Measurements from ENCODE around the gene ERMARD. TPM values are rescaled to one million over a fixed set of nuclear protein-coding genes. Genes with fewer than 3 reads are reported as not detected.
A peak's percentile ranks its signal among the peaks of the same experiment; 100 is the strongest.

Gene ERMARD
- total RNA-seq, 1 experiment from 2014 or later = 17.7 TPM

GRCh38 chr6:169755162-169755561, 3.7 kb downstream of the ERMARD start:
- DNase-seq (ENCODE audit: low spot score) (no peak), ATAC-seq (no peak)
- H3K27ac Mint-ChIP-seq = no peak overlapping the region
- no peaks in the 10 kb centered on the region for H3K27me3 Mint-ChIP-seq (ENCODE audit: low read depth)
- H3K36me3 Mint-ChIP-seq = peaks cover 23% of the 10 kb centered on the region
- no peaks in the 10 kb centered on the region for H3K9me3 Mint-ChIP-seq
- H3K4me3 Mint-ChIP-seq = no peak overlapping the region
- TF ChIP-seq MAX (CRISPR knock-in tag; IDR thresholded peaks at IDR 0.05) (no peak), ZNF281 (CRISPR knock-in tag; IDR thresholded peaks at IDR 0.05) (no peak), CREM (CRISPR knock-in tag; IDR thresholded peaks at IDR 0.05) (no peak), FOXP1 (CRISPR knock-in tag; IDR thresholded peaks at IDR 0.05; ENCODE audit: borderline replicate concordance) (no peak), PREB (CRISPR knock-in tag; IDR thresholded peaks at IDR 0.05; ENCODE audit: borderline replicate concordance) (no peak), MLX (CRISPR knock-in tag; IDR thresholded peaks at IDR 0.05) (no peak), ELF4 (CRISPR knock-in tag; IDR thresholded peaks at IDR 0.05; ENCODE audit: low read depth) (no peak), EMX1 (CRISPR knock-in tag; IDR thresholded peaks at IDR 0.05) (no peak), ZNF138 (CRISPR knock-in tag; conservative IDR thresholded peaks at IDR 0.05) (no peak), ATF2 (CRISPR knock-in tag; IDR thresholded peaks at IDR 0.05; ENCODE audit: borderline replicate concordance, low read depth) (no peak), SMAD3 (CRISPR knock-in tag; IDR thresholded peaks at IDR 0.05; ENCODE audit: borderline replicate concordance) (no peak), ZNF232 (CRISPR knock-in tag; IDR thresholded peaks at IDR 0.05) (no peak)
- ChIA-PET CTCF (interaction anchor here (1.5 kb wide), 1 partner anchor 35 kb away, joined by 4 read pairs; no protein-coding TSS in a partner anchor), POLR2A (no interaction called here)
- H3K4me1 Mint-ChIP-seq = peaks cover 18% of the 10 kb centered on the region

GRCh38 chr6:169763308-169763707, 11.9 kb downstream of the ERMARD start:
- POLR2A ChIA-PET = no interaction called here
- CTCF ChIA-PET = no interaction called here
- no peaks in the 10 kb centered on the region for H3K27me3 Mint-ChIP-seq (ENCODE audit: low read depth)
- no peaks in the 10 kb centered on the region for H3K4me1 Mint-ChIP-seq
- no peak for DNase-seq (ENCODE audit: low spot score)
- H3K9me3 Mint-ChIP-seq = no peaks in the 10 kb centered on the region
- ATAC-seq = no peak
- H3K4me3 Mint-ChIP-seq = no peak overlapping the region
- peaks cover 35% of the 10 kb centered on the region for H3K36me3 Mint-ChIP-seq
- H3K27ac Mint-ChIP-seq = peak overlapping the region; percentile 7; the same call in 1 of the 2 replicates
- TF ChIP-seq ZSCAN18 (CRISPR knock-in tag; IDR thresholded peaks at IDR 0.05) (no peak), JUN (CRISPR knock-in tag; IDR thresholded peaks at IDR 0.05) (no peak)

GRCh38 chr6:169763881-169764280, 12.5 kb downstream of the ERMARD start:
- DNase-seq (ENCODE audit: low spot score) (no peak), ATAC-seq (no peak)
- Mint-ChIP-seq H3K4me3 (no peak overlapping the region), H3K27ac (no peak overlapping the region), H3K36me3 (peaks cover 34% of the 10 kb centered on the region), H3K4me1 (peaks cover 1% of the 10 kb centered on the region), H3K9me3 (no peaks in the 10 kb centered on the region), H3K27me3 (ENCODE audit: low read depth) (no peaks in the 10 kb centered on the region)
- POLR2A ChIA-PET = no interaction called here
- CTCF ChIA-PET = interaction anchor here (1.0 to 1.3 kb wide), 2 partner anchors 26 to 68 kb away, joined by 3 read pairs; no protein-coding TSS in a partner anchor
- TF ChIP-seq MLX (CRISPR knock-in tag; IDR thresholded peaks at IDR 0.05) (no peak), ELF4 (CRISPR knock-in tag; IDR thresholded peaks at IDR 0.05; ENCODE audit: low read depth) (no peak), TP53 (CRISPR knock-in tag; IDR thresholded peaks at IDR 0.05) (no peak), GTF2I (CRISPR knock-in tag; conservative IDR thresholded peaks at IDR 0.05) (no peak), RELA (CRISPR knock-in tag; IDR thresholded peaks at IDR 0.05; ENCODE audit: borderline replicate concordance) (no peak), ERG (CRISPR knock-in tag; IDR thresholded peaks at IDR 0.05) (no peak), ZNF121 (CRISPR knock-in tag; IDR thresholded peaks at IDR 0.05) (no peak), ZBTB21 (CRISPR knock-in tag; IDR thresholded peaks at IDR 0.05; ENCODE audit: borderline replicate concordance) (no peak), HMGA2 (CRISPR knock-in tag; IDR thresholded peaks at IDR 0.05) (no peak)

All from WTC11 (cell line).